ENCODE data around the gene SCAF8. TPM values are rescaled to one million over a fixed set of nuclear protein-coding genes. Genes with fewer than 3 reads are reported as not detected.

SCAF8 gene
- total and polyA plus RNA-seq, 2 of the 8 experiments (the other 6 are each of a cell fraction or from before 2014, with no cell fraction given): 20.3 to 46.3 TPM

DNA sequence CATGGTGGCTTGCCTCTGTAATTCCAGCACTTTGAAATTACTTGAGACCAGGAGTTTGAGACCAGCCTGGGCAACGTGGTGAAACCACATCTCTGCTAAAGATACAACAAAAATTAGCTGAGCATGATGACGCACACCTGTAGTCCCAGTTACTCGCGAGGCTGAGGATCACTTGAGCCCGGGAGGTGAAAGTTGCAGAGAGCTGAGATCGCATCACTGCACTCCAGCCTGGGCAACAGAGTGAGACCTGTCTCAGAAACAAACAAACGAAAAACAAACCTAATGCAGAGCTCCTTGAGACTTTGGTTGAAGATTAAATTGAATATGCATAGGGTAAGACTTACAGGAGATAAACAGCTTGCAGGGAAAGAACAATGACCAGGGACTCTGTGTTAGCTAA, 80.8 kb downstream of the SCAF8 start:
- H3K36me3 ChIP-seq (ENCODE audit: control insufficient read depth in 2 of 4, insufficient read depth in 4 of 4, low read length in 3 of 4): peaks cover 14 to 91% (median 54%) of the 10 kb centered on the region in 4 experiments
- WGBS, 2 experiments (ENCODE audit: extremely low coverage in 1 of 2, insufficient coverage in 1 of 2, insufficient read length in 1 of 2, insufficient replicate concordance in 2 of 2, low coverage in 1 of 2, low lambda C conversion rate in 2 of 2, missing lambda C conversion rate in 1 of 2): 95% methylated on average over 7 of the region's 7 CpGs; no CpG with 5 or more reads in 1 of the 2 experiments
- DNase-seq (ENCODE audit: low read depth in 1 of 2, low spot score in 2 of 2): no peak

More for the DNA sequence above, 80.8 kb downstream of the SCAF8 start:
- Histone ChIP-seq H2BK120ac (replicated peaks; ENCODE audit: low read depth, low read length) (no peak overlapping the region), H3K4me2 (ENCODE audit: insufficient read depth in 1 of 2, low read depth in 2 of 2, low read length in 2 of 2) (no peak overlapping the region), H3K23me2 (ENCODE audit: low read depth, low read length) (no peaks in the 10 kb centered on the region), H2BK12ac (ENCODE audit: low read depth, low read length) (no peak overlapping the region), H3K27me3 (replicated peaks in 1 of 4; ENCODE audit: control insufficient read depth in 3 of 4, extremely low read depth in 1 of 4, insufficient read depth in 3 of 4, low read length in 3 of 4) (no peaks in the 10 kb centered on the region), H4K8ac (ENCODE audit: extremely low read depth, insufficient read depth, low read length) (no peak overlapping the region), H2AK5ac (ENCODE audit: low read depth, low read length) (no peak overlapping the region), H3K18ac (ENCODE audit: extremely low read depth, low read length) (no peak overlapping the region), H2BK15ac (ENCODE audit: low read length) (no peak overlapping the region), H3K4me3 (ENCODE audit: extremely low read depth in 1 of 4, insufficient read depth in 2 of 4, low read depth in 3 of 4, low read length in 4 of 4) (no peak overlapping the region), H3K56ac (replicated peaks; ENCODE audit: insufficient read length, low read depth, low read length) (no peak overlapping the region), H2BK5ac (ENCODE audit: low read depth, low read length) (no peak overlapping the region), H4K5ac (ENCODE audit: insufficient read length, low read depth, low read length) (no peak overlapping the region), H3K9ac (replicated peaks in 1 of 4; ENCODE audit: extremely low read depth in 1 of 4, low read depth in 3 of 4, low read length in 3 of 4) (no peak overlapping the region), H3K4ac (replicated peaks; ENCODE audit: insufficient read length, low read depth, low read length) (no peak overlapping the region), H3K4me1 (replicated peaks in 1 of 4; ENCODE audit: control insufficient read depth in 3 of 4, insufficient read depth in 4 of 4, low read length in 3 of 4) (no peaks in the 10 kb centered on the region), H3K9me3 (ENCODE audit: insufficient read depth in 2 of 2, low read depth in 1 of 2, low read length in 1 of 2) (no peaks in the 10 kb centered on the region), H3K14ac (ENCODE audit: insufficient read length) (no peak overlapping the region), H2BK20ac (ENCODE audit: low read length) (no peak overlapping the region), H3K79me1 (ENCODE audit: low read depth, low read length) (peaks cover 2% of the 10 kb centered on the region; the same call in 1 of the 2 replicates), H4K20me1 (replicated peaks in 1 of 2; ENCODE audit: control insufficient read depth in 1 of 2, insufficient read depth in 2 of 2, low read length in 2 of 2) (no peaks in the 10 kb centered on the region), H3K79me2 (ENCODE audit: control insufficient read depth in 1 of 2, insufficient read depth in 2 of 2, low read length in 2 of 2) (no peaks in the 10 kb centered on the region; a peak in 1 of 4 replicates), H4K91ac (replicated peaks; ENCODE audit: insufficient read length, low read length) (no peak overlapping the region), H2AFZ (ENCODE audit: low read length) (no peak overlapping the region), H3K23ac (ENCODE audit: insufficient read length) (no peak overlapping the region), H3K27ac (ENCODE audit: low read depth, low read length) (no peak overlapping the region)
- no peak for TF ChIP-seq BRCA1 (IDR thresholded peaks at IDR 0.05; ENCODE audit: low read depth, low read length)
- FAIRE-seq: no peak
- CTCF ChIA-PET (ENCODE audit: partially characterized antibody): interaction anchor here (1.5 to 1.7 kb wide), 2 partner anchors 9 to 138 kb away, joined by 3 to 7 read pairs; no protein-coding TSS in a partner anchor
- POLR2A ChIA-PET (ENCODE audit: partially characterized antibody): no interaction called here
